Heart left ventricle (tissue), 13 donors: ENCODE measurements around the gene C16orf96.

Experiments
- POLR2A ChIP-seq, 2 donors: fragments of 450-650 bp; IDR thresholded peaks; one replicate each; pipeline ENCODE4 v1.6.1; 2017; ENCODE audit warnings: antibody characterized with exemption in 2 of 2, mild to moderate bottlenecking in 2 of 2, moderate library complexity in 2 of 2
- TF ChIP-seq, protein P1 (sequence below), 12 donors: fragments of 200-600 bp; sonication (generic) in 4 of 12; IDR thresholded peaks; one replicate each; pipeline versions ENCODE4 v1.5.0 to v1.8.0; 2018 to 2022; ENCODE audit warnings: antibody characterized with exemption in 12 of 12, mild to moderate bottlenecking in 5 of 12
- donor health status: ischemic (EF 13 %, LVEDD 7.1; RV severe dilation, severe dysfunction).
- donor health status: DM: no; HTN: yes; CAD: no.
- donor health status: DM: no; HTN: no; CAD: no.
- donor health status: ischemic (EF 25% LVEDD 6.9; RV normal size, moderate dysfunction).
- donor health status: ischemic (EF 25% LVEDD 5.7; RV mildly dilated, moderate dysfunction).
- donor health status: ischemic (EF 35%, LVEDD 5.7; RV mildly dilated, moderate dysfunction).
- donor health status: nonischemic (EF 11% LVEDD 7.7; RV severe dilation, severe dysfunction).
- donor health status: DM: yes; HTN: yes; CAD: no.
- donor health status: PGD.
- donor health status: ischemic (EF 29% LVEDD 5.4; RV normal size, mild dysfunction).
- donor health status: nonischemic (EF 23%, LVEDD 6.1; RV moderate dilation, normal function).

DNA sequence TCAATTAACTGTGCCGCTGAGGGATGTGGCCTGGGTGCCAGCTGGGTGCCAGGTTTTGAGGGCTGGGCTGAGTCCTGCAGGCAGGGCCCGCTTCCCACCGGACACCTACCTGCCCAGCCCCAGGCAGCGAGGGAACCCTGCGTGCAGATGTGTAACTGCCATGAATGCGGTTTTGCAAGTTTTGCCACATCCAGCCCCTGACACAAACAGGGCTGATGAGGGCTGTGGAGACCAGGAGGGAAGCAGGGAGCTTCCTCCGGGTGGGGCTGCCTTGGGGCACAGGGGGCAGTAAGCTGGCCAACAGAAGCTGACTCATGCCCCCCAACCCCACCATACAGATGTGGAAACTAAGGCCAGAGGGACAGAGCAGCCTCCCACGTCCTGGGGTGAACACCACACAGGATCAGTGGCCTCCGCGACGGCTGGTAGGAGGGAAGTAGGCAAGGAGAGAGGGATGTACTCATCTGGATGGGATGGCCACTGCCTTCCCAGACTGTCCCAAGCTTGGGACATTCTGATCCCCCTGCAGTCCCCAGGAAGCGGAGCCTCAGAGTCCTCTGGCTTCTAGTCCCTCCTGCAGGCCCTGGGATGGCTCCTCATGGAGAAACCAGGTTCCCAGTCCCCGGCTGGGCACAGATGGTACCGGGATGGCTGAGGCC is 57.0 kb downstream of the C16orf96 start:
- TF ChIP-seq POLR2A (IDR thresholded peaks at IDR 0.05): no peak
- TF ChIP-seq, protein P1, sequence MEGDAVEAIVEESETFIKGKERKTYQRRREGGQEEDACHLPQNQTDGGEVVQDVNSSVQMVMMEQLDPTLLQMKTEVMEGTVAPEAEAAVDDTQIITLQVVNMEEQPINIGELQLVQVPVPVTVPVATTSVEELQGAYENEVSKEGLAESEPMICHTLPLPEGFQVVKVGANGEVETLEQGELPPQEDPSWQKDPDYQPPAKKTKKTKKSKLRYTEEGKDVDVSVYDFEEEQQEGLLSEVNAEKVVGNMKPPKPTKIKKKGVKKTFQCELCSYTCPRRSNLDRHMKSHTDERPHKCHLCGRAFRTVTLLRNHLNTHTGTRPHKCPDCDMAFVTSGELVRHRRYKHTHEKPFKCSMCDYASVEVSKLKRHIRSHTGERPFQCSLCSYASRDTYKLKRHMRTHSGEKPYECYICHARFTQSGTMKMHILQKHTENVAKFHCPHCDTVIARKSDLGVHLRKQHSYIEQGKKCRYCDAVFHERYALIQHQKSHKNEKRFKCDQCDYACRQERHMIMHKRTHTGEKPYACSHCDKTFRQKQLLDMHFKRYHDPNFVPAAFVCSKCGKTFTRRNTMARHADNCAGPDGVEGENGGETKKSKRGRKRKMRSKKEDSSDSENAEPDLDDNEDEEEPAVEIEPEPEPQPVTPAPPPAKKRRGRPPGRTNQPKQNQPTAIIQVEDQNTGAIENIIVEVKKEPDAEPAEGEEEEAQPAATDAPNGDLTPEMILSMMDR (IDR thresholded peaks at IDR 0.05): no peak
